ENCODE measurements around the gene CREB3L2.

CREB3L2 gene

DNA sequence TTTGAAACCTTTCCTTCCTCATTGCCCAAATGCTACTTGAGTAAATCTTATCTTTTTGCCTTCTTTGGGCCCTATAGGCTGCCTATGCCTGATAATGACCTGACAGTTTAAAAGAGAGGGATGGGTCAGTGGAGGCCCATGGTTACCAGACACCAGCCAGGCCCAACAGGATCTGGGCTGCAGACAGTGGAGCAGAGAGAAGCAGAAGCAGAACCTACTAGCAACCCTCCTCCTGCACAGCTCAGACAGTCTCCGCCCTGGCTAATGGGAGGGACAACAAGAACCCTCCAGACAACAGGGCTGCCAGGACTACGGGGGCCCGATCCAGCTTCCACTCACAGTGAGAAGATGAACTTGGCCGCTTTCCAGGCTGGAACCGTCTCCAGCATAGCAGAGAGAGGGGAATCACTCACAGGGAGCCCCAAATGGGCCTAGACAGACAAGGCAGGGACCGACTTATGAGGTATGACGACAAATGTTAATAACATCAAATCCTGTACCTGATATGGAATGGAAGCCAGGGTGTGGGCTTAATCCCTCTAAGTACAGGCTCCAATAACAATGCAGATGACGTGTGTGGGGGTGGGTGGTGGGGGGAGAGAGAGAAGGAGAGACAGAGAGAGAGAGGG lies 123.4 kb downstream of the CREB3L2 start:
- DNase-seq (ENCODE audit: low read depth in 1 of 2, low spot score in 1 of 2), result no peak

DNA sequence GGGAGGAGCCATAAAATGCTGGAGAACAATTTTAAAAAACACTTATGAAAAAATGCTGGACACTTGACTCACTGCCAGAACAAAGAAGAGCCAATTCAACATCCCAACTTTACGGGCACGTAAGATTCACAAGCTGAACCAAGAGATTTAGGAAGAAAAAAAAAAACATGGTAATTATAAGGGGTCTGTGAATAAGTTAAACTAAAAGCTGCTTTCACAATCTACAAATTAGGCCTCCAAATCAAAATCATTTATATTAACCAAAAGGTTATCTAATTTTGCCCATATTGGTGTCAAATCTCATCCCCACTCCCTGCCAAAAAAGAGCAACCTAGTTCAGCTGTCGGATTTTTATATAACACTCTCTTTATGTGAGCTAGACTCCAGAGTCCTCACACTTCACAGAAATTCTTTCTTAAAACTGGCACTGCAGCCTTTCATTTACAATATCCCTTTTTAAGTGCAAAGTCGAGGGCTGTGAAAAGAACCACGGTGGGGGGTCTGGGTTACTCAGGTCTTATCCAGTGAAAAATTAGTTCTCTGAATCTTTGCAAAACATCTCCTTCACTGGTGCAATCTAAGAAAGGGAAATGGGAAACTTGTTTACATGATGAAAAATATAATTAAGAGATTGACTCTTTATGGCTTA lies 124.7 kb downstream of the CREB3L2 start:
- no peak for DNase-seq (ENCODE audit: low read depth in 1 of 2, low spot score in 1 of 2)

DNA sequence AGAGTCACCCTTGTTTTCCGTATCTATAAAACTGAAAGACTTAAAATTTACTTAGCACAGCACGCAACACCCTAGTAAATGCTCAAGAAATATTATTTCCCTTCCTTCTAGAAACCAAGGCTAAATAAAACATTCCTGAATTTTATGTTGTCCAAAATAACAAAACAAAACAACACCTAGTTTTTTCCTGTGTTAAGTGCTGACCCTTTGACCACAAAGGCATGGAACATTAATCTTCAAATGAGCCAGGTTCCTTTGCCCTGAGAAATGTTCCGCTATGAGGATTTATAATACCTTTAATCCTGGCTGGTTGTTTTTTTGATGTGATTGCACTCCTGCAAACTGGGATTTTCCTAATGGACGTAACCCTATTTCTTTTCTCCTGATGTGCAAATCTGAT lies 126.1 kb downstream of the CREB3L2 start:
- no peak for DNase-seq (ENCODE audit: low read depth in 1 of 2, low spot score in 1 of 2)

DNA sequence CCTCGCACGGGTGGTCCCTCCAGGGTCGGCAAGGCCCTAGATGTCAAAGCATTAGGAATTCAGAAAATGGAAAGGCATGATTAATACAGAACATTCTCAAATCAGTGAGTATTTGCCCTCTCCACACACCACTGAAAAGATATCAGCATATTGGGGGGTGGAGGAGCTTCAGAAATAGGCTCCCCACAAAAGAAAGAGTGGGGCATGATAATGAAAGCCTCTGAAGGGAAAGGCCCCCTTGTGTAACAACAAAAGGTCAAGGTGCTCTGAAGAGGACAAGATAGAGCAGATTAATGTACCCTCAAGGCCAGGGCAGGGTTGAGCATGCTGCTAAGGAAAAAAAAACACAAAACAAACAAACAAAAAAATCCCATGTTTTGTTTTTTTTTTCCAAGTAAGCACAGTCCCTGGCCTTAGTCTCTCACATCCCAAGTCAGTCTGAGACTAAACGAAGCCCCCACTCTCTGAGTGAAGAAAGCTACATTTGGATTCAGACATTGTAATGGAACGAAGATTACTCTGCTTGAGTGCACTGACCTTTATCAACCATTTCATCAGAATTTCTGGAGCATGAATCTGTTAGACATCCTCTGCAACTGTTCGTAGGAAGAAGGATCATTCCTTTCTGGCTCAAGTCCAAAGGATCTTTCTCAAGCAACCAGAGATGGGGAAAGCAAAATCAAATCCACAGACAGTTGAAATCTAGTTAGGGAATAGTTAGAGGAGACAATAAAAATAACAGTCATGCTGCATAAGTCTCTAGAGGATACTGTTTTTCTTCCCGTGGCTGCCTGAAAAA lies 127.7 kb downstream of the CREB3L2 start:
- DNase-seq (ENCODE audit: low read depth in 1 of 2, low spot score in 1 of 2), result no peak

DNA sequence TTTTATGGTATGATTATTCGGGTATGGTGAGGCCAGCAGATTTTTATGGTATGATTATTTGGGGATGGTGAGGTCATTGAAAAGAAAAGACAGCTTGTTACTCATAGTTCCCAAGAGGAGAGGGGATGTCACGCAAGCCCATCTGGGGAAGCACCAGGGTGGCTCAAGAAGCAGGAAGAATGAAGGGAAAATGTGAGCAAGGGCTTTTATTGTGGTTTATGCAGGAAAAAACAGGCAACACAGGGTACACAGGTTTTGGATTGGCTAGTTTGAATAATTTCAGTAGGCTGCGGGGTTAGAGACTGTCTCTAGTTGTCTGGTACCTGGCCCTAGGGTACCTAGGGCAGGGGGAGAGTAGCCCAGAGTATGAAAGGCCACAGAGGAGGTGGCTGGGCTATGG lies 128.4 kb downstream of the CREB3L2 start:
- no peak for DNase-seq (ENCODE audit: low read depth in 1 of 2, low spot score in 1 of 2)

DNA sequence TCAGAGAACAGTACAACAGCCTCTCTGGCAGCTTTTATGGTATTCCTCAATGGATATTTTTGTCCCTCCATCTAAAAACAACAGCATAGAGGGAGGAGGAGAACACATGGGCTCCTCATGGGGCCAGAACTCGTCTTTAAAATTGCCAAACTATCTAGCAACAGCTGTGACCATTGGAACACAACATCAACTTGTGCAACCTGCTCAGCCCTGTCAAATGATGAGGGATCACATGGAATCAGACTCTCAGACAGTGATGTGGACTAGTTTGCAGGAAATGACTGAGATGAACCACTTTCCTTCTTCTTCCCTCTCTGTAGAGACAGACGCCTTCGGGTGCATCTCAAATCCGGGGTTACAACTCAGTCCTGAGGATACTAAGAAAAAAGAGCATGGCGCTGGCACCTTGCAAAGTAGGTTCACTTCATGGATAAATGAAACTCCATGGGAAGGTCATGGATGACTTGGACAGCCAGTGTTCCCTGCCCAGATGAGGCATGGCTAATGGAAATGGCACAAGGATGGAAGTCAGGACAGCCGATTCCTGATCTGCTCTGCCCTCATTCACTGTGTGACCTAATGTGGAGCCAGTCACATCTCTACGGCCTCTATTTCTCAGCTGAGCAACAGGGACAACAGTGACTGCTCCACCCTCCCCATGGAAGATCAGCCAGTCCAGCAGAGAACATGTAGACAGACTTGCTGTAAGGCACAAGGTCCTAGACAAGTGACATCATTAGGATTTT lies 130.5 kb downstream of the CREB3L2 start:
- no peak for DNase-seq (ENCODE audit: low read depth in 1 of 2, low spot score in 1 of 2)

DNA sequence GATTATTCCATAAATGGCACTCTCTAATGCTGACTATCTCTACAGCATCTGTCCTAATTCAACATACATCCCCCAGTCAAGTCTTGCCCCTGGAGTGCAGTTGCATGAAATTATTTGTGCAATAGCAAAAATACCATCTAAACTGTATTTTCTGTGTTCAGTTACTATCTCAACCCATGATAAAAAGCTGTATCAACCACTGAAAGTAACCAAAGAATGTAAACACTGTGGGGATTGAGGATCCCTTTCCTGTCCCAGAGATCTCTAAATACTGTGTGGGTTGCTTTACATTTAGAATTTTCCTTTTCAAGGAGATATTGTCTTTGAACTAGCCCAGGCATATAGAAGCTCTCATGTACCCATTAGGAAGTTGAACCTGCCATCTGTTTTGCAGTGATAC lies 131.2 kb downstream of the CREB3L2 start:
- DNase-seq (ENCODE audit: low read depth in 1 of 2, low spot score in 1 of 2), result no peak

DNA sequence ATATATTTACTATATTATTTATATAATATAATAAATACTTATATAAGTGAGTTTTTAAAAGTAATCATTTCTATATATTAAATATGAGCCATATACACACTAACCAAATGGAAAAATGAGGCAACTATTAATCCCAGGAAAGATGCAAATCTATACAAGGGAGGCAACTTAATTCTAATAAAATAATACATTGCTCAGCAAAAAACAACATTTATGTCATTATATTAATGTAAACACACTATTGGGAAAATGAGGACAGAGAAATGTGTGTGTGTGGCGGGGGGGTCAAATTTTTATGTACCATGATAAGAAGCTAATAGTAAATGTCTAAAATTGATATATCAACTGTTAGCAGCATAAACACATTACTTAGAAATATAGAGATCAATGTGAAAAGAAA lies 131.8 kb downstream of the CREB3L2 start:
- no peak for DNase-seq (ENCODE audit: low read depth in 1 of 2, low spot score in 1 of 2)

DNA sequence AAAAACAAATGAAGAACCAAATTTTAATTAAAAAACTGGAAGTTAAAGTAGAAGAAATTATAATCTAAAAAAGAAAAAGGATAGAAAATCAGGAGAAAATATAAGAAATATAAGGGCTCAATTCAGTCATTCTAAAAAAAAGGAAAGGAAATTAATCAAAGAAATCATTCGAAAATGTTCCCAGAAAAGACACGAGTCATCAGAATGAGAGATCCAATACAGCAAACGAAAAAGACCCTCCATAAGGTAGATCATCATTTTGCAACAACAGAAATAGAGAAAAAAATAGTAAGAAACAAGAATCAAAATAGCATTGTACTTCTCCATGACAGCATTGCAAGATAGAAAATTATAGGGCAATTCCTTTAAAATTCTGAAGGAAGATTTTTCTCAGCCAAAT lies 132.6 kb downstream of the CREB3L2 start:
- no peak for DNase-seq (ENCODE audit: low read depth in 1 of 2, low spot score in 1 of 2)

DNA sequence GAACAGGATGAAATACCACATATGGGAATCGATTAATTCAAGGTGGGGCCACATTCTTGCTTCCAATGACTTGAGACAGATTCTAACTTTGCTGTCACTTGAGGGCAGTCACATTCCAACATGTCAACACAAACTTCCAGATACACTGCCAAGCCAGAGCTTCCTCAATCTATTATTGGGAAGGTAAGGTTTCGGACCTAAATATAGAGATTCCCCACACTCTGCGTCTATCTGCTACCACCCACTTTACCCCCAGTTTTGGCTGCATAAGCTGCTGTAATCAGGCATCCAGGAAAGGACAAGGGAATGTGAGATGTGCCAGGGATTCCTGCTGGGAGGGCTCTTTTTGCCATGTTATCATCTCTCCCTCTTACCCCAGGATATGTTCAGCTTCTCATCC lies 134.6 kb downstream of the CREB3L2 start:
- DNase-seq (ENCODE audit: low read depth in 1 of 2, low spot score in 1 of 2), result no peak

DNA sequence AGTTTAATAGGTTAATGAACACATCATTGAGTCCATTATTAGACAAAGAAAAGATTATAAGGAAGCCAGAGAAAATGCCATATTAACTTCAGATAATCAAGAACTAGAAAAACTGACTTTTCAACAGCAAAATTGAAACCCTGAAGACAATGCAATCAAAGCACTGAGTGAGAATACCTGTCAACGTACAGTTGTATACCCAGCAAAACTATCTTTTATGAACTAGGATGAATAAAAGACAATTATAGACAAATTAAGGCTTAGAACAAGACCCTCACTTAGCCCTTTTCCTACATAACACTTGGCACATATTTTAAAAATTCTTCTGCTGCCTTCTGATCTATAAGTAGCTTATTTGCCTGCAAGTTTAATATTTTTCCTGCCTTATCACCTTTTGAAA lies 136.1 kb downstream of the CREB3L2 start:
- no peak for DNase-seq (ENCODE audit: low read depth in 1 of 2, low spot score in 1 of 2)

DNA sequence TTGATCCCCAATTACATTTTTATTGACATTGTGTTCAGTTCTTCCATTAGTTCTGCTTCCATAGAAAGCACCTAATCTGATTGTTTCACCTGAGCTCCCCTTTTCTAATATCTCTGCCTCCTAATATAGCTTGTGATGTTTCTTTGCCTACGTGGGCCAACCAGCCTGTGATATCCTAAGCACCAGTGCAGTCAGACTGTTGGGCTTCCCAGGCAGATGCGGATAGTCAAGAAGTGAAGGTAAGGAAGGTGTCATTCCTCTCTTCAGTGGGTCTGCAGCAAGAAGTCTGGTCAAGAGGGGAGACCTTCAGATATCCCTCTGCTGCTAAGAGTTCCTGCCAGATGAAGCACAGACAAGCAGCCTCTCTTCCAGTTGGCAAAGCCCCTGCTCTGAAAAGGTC lies 138.9 kb downstream of the CREB3L2 start:
- no peak for DNase-seq (ENCODE audit: low read depth in 1 of 2, low spot score in 1 of 2)

DNA sequence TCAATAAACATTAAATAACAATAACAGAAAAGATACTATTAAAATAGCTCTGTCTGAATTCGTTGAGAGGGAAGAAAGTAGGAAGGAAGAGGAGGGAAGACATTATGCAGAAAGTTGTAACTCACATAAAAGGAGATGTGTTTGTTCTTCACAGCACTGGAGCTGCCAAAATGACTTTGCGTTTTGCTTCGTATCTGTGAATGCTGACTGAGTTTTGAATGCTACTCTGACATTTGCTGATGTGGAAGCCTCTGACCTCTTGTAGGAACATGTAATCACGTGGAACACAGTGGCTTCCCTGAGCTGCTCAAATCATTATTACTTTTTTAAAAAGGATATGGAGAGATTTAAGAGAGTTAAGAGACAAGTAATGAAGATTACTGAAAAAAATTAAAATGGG lies 139.5 kb downstream of the CREB3L2 start:
- DNase-seq (ENCODE audit: low read depth in 1 of 2, low spot score in 1 of 2), result no peak

DNA sequence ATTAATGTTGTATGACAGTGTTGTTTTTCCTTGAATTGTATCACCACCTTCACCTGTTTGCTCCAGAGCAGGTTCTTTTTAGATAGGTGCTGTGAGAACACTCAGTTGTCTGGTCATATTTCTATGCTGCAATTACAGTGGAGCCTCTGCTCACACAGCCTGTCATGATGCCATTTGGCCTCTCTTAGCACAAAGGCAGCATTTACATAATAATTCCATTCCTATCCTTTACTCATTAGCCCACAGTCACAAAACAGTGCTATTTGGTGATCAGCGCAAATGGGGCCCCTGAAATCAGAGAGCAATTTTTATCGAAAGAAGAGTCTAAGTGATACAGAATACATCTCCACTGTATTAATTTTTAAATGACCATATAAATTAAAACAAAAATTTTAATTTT lies 141.3 kb downstream of the CREB3L2 start:
- DNase-seq (ENCODE audit: low read depth in 1 of 2, low spot score in 1 of 2), result no peak

DNA sequence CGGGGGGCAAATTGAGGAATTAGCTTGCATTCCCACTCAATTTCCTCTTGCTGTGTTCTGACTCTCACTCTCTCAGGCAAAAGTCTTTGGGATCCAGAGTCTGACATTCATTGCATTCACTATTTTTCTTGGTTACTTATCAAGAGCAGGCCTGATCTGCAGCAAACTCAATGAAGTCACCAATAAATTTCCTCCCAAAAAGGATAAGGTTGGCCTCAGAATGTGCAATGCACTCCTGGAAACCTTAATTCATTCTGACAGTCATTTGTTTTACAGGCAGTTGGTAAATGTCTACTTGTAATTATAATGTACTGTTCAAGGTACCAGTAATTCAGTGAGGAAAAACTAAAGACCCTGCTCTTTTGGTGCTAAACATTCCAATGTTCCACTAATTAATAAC lies 148.8 kb downstream of the CREB3L2 start:
- DNase-seq (ENCODE audit: low read depth in 1 of 2, low spot score in 1 of 2), result no peak

DNA sequence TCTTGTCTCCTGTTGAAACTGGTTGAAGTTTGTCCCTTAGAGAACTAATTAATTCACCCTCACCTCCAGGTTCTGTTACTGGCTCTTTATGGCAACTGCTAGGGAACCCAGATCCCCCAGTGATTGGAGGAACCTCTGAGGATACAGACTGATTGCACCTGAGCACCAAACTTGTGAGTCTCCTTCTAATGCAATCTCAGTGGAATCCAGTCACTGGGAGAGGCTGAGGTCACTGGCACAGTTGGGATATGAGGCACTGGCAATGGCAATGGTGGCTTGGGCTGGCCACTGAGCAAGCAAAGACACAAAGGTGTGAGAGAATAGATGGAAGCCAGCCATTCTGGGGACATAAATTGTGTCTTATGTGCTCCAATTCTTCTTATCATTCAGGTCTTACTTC lies 149.8 kb downstream of the CREB3L2 start:
- no peak for DNase-seq (ENCODE audit: low read depth in 1 of 2, low spot score in 1 of 2)

DNA sequence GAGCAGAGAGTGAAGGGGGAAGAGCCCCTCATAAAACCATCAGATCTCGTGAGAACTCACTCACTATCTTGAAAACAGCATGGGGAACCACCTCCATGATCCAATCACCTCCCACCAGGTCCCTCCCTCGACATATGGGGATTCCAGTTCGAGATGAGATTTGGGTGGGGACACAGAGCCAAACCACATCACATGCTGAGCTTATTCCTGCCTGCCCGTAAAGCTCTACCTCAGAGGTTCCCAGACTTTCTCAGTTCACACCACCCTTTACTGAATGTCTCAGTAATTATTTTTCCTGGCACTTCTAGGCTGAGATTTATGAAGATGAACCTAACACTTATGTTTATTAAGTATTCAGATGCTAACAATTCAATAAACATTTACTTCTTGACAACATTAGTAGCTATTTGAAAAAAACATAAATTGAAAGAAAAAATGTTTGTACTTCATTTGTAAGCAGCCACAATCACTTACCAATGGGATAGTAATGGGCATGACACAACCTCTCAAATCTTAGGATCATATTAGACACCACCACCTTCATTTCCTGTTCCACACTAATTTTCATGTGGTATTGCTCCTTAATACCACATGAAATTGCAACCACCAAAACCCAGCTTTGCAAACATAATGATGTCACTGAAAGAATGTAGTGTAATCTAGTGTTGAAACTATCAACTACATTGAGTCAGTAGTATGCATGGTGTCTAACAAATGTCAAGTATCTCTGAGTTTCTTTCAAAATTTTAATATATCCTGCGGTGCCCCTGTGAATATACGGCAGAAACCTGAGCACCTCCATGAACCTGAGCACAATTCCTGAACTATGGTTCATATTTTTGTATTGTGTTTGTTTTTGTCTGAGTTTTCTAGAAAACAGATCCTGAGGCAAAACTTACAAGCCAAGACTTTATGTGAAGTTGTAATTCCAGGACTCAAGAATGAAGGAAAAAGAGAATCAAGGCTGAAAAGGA lies 150.6 kb downstream of the CREB3L2 start:
- no peak for DNase-seq (ENCODE audit: low read depth in 1 of 2, low spot score in 1 of 2)

DNA sequence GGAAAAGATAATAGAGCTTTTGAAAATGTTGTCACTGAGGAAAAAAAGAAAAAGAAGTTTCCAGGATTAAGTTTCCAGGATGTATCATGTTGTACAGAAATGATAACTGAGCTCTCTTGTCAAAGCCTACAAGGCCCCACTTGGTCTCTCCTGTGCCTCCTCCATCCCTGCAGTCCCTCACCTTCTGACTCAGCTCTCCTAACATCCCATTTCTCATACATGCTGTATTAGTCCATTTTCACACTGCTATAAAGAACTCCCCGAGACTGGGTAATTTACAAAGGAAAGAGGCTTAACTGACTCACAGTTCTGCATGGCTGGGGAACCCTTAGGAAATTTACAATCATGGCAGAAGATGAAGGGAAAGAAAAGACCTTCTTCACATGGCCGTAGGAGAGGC lies 151.3 kb downstream of the CREB3L2 start:
- DNase-seq (ENCODE audit: low read depth in 1 of 2, low spot score in 1 of 2), result no peak

DNA sequence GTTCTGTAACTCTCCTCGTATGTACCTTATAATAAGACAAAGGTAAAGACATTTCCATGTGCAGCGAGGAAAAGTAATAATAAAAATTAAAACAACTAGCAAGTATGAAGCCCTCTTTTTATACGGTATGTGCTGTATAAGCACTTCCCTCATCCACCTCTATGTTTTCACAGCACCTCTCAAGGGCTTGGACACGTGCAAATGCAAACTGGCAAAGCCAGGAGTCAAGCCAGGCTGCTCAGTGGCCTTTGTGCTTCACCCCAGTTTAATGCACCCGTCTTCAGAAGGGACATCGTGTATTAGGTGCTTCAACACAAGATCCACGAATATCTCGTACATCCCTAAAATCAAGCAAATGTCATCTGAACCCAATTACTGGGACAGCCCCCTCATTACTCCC lies 153.8 kb downstream of the CREB3L2 start:
- DNase-seq (ENCODE audit: low read depth in 1 of 2, low spot score in 1 of 2), result no peak

DNA sequence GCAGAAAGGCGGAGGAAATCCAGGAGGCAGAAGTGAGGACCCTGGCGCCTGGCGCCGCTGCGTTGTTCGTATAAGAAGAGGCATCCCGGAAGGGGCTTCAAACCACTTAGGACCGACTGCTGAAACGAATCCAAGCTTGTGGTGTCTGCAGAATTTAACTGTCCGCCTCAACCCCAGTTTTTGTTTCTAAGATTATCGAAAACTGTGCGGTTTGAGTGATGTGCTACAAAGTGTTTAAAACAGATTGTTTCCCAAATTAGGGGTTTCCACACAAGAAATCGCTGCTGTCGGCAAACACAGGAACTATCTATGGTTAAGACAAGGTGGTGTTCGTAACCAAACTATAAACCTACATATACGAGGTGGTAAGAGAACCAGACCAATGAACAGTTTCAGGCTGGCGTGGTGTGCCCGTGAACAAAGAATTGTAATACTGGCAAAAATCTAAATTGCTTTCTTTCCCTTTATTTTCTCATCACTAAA lies 154.3 kb downstream of the CREB3L2 start:
- DNase-seq (ENCODE audit: low read depth in 1 of 2, low spot score in 1 of 2), result no peak
